Heart left ventricle (tissue), 16 donors: ENCODE data around the gene NCS1. TPM values are rescaled to one million over a fixed set of nuclear protein-coding genes. Genes with fewer than 3 reads are reported as not detected.
"Not testable (repeated sequence)": the region's sequence is repeated elsewhere in the genome, so short reads cannot be mapped to it uniquely, and the experiment has no call there.

Source experiments
- ATAC-seq, 4 donors: fragments of 200-7000 bp; cut with Tn5 transposase; one replicate each; pipeline ENCODE4 v1.9.1; 2020 to 2022; ENCODE audit warnings: moderate library complexity in 4 of 4, mild to moderate bottlenecking in 3 of 4, moderate number of reproducible peaks in 1 of 4
- DNase-seq, 5 donors: peaks; one replicate each; pipeline ENCODE4 v3.0.0-alpha.2; 2020
- H3K27ac ChIP-seq, 12 donors: fragments of 200-600 bp; sonication (generic) in 4 of 12; one replicate each; pipeline versions ENCODE4 v1.5.0 to v1.8.0; 2016 to 2022; ENCODE audit warnings: mild to moderate bottlenecking in 2 of 12
- H3K27me3 ChIP-seq, 9 donors: fragments of 200-600 bp; sonication (generic) in 2 of 9; one replicate each; pipeline versions ENCODE4 v1.5.1 to v1.8.0; 2016 to 2022; ENCODE audit warnings: mild to moderate bottlenecking in 3 of 9
- H3K36me3 ChIP-seq, 9 donors: fragments of 200-600 bp; sonication (generic) in 2 of 9; one replicate each; pipeline versions ENCODE4 v1.5.0 to v1.8.0; 2018 to 2022; ENCODE audit warnings: mild to moderate bottlenecking in 2 of 9
- H3K4me1 ChIP-seq, 12 donors: fragments of 200-600 bp; sonication (generic) in 4 of 12; one replicate each; pipeline versions ENCODE4 v1.5.0 to v1.8.0; 2016 to 2022; ENCODE audit warnings: mild to moderate bottlenecking in 3 of 12
- H3K4me3 ChIP-seq, 12 donors: fragments of 200-600 bp; sonication (generic) in 4 of 12; one replicate each; pipeline versions ENCODE4 v1.5.0 to v1.8.0; 2017 to 2022; ENCODE audit warnings: mild to moderate bottlenecking in 9 of 12, moderate library complexity in 4 of 12
- H3K9me3 ChIP-seq, 12 donors: fragments of 200-600 bp; sonication (generic) in 4 of 12; one replicate each; pipeline versions ENCODE4 v1.5.0 to v1.8.0; 2016 to 2022; ENCODE audit warnings: mild to moderate bottlenecking in 1 of 12
- CTCF ChIP-seq, 12 donors: fragments of 200-600 bp; sonication (generic) in 4 of 12; IDR thresholded peaks; one replicate each; pipeline versions ENCODE4 v1.5.0 to v1.8.0; 2018 to 2022; ENCODE audit warnings: antibody characterized with exemption in 12 of 12, mild to moderate bottlenecking in 5 of 12
- POLR2A ChIP-seq, 2 donors: fragments of 450-650 bp; IDR thresholded peaks; one replicate each; pipeline ENCODE4 v1.6.1; 2017; ENCODE audit warnings: antibody characterized with exemption in 2 of 2, mild to moderate bottlenecking in 2 of 2, moderate library complexity in 2 of 2
- WGBS, 4 donors: extraction: QIAGEN DNeasy Blood & Tissue Kit in 2 of 4; methylation state at CpG; one replicate each; pipeline versions ENCODE4 v1.1.5 to v1.1.7; 2013 to 2018; 5-methylcytosine and 5-hydroxymethylcytosine counted together
- intact Hi-C, 10 donors: fragments of 100-400 bp; cut with DNase I; formaldehyde crosslinking; loops; one replicate each; pipeline versions ENCODE4 v1.11.1 to v1.14.2; 2022
- polyA plus RNA-seq, 2 donors: library from polyadenylated mRNA; stranded (reverse); fragments of 200-250 nt; gene quantifications; one replicate each; pipeline ENCODE4 v1.2.3, GENCODE V29; 2013
- total RNA-seq, 9 donors: library from RNA; depleted of rRNA in 2 of 9; stranded (reverse); fragments of >200 nt in 2 of 9; fragmentation: NEBNext Ultra II Directional in 3 of 9; extraction: Animal tissue kit (Norgen Biotek cat#: 25700) in 3 of 9; gene quantifications; one replicate each; pipeline versions ENCODE4 v1.1.0 to v1.2.4, GENCODE V29; 2016 to 2023
- donor health status: ischemic (EF 13 %, LVEDD 7.1; RV severe dilation, severe dysfunction).
- donor health status: healthy with polysubstance abuse.
- donor health status: DM: no; HTN: yes; CAD: no.
- donor health status: DM: no; HTN: no; CAD: no.
- donor health status: ischemic (EF 25% LVEDD 6.9; RV normal size, moderate dysfunction).
- donor health status: ischemic (EF 25% LVEDD 5.7; RV mildly dilated, moderate dysfunction).
- donor health status: healthy.
- donor health status: DM: yes; HTN: yes; CAD: no.
- donor health status: ischemic (EF 35%, LVEDD 5.7; RV mildly dilated, moderate dysfunction).
- donor health status: nonischemic (EF 11% LVEDD 7.7; RV severe dilation, severe dysfunction).
- donor health status: DM: yes; HTN: yes; CAD: no.
- donor health status: PGD.
- donor health status: ischemic (EF 29% LVEDD 5.4; RV normal size, mild dysfunction).
- donor health status: nonischemic (EF 23%, LVEDD 6.1; RV moderate dilation, normal function).

NCS1 gene
- total and polyA plus RNA-seq, 11 donors = 2.3 to 15.9 (median 9.4) TPM

- Histone ChIP-seq H3K4me3 (no peak overlapping the region), H3K27ac (peak overlapping the region in 1 of 12 donors; percentile 5), H3K4me1 (peaks cover 0 to 26% (median 3%) of the 10 kb centered on the region in 12 donors), H3K9me3 (no peaks in the 10 kb centered on the region), H3K27me3 (no peaks in the 10 kb centered on the region), H3K36me3 (no peaks in the 10 kb centered on the region)
- no peak for DNase-seq
- 81 to 92% (median 86%) methylated on average over 4 to 11 of the region's 11 CpGs for WGBS, 4 donors
- intact Hi-C loops = no loop called here
- peak in 2 of 4 donors; percentile 15 to 41 for ATAC-seq
- TF ChIP-seq POLR2A (IDR thresholded peaks at IDR 0.05) (no peak), CTCF (IDR thresholded peaks at IDR 0.05) (no peak)
Observed at GRCh38 chr9:130276955-130277354, 104.8 kb downstream of the NCS1 start.

- H3K36me3 ChIP-seq, ATAC-seq, H3K27me3 ChIP-seq, intact Hi-C loops, H3K4me3 ChIP-seq, DNase-seq, H3K27ac ChIP-seq, H3K9me3 ChIP-seq: not testable (repeated sequence)
- 90 to 96% (median 91%) methylated on average over 1 of the region's 1 CpG for WGBS, 4 donors
- H3K4me1 ChIP-seq = peaks cover 0 to 28% (median 7%) of the 10 kb centered on the region in 12 donors
Observed at GRCh38 chr9:130277525-130277924, 105.3 kb downstream of the NCS1 start.

GRCh38 chr9:130283539-130284248 is 111.5 kb downstream of the NCS1 start:
- Histone ChIP-seq H3K9me3 (no peaks in the 10 kb centered on the region), H3K27me3 (peaks cover 0 to 11% (median 0%) of the 10 kb centered on the region in 9 donors), H3K27ac (peak overlapping the region in 1 of 12 donors; percentile 82), H3K4me3 (no peak overlapping the region), H3K36me3 (no peaks in the 10 kb centered on the region), H3K4me1 (peaks cover 0 to 48% (median 18%) of the 10 kb centered on the region in 12 donors)
- intact Hi-C loops = no loop called here
- ATAC-seq (no peak), DNase-seq (no peak)
- 53 to 63% (median 60%) methylated on average over 4 of the region's 4 CpGs for WGBS, 4 donors
- TF ChIP-seq POLR2A (IDR thresholded peaks at IDR 0.05) (no peak), CTCF (IDR thresholded peaks at IDR 0.05) (no peak)

- Histone ChIP-seq H3K27ac (peak overlapping the region in 1 of 12 donors; percentile 82), H3K27me3 (peaks cover 0 to 16% (median 0%) of the 10 kb centered on the region in 9 donors), H3K9me3 (no peaks in the 10 kb centered on the region), H3K4me3 (no peak overlapping the region), H3K36me3 (no peaks in the 10 kb centered on the region), H3K4me1 (peaks cover 0 to 54% (median 18%) of the 10 kb centered on the region in 12 donors)
- 79 to 81% (median 80%) methylated on average over 9 to 10 of the region's 10 CpGs for WGBS, 4 donors
- ATAC-seq (no peak), DNase-seq (peak in 1 of 5 donors; percentile 8)
- TF ChIP-seq CTCF (IDR thresholded peaks at IDR 0.05) = no peak
- TF ChIP-seq POLR2A (IDR thresholded peaks at IDR 0.05) = no peak
- intact Hi-C loops = no loop called here
Observed at GRCh38 chr9:130284249-130284625, 112.0 kb downstream of the NCS1 start.
